ENCODE results near the gene CGB5.
"Not testable (repeated sequence)": the region's sequence is repeated elsewhere in the genome, so short reads cannot be mapped to it uniquely, and the experiment has no call there.

Gene CGB5

GRCh38 chr19:49017666-49018351 is 25.8 kb upstream of the CGB5 start:
- TF ChIP-seq ZNF274 (IDR thresholded peaks at IDR 0.05; ENCODE audit: low read depth, low read length): no peak
- peak overlapping the region; percentile 33; the same call in 1 of the 2 replicates for H3K4me3 ChIP-seq (ENCODE audit: low read length)

GRCh38 chr19:49018388-49019241 is 25.0 kb upstream of the CGB5 start:
- H3K4me3 ChIP-seq (ENCODE audit: low read length): peak overlapping the region; percentile 33; the same call in 1 of the 2 replicates

DNA sequence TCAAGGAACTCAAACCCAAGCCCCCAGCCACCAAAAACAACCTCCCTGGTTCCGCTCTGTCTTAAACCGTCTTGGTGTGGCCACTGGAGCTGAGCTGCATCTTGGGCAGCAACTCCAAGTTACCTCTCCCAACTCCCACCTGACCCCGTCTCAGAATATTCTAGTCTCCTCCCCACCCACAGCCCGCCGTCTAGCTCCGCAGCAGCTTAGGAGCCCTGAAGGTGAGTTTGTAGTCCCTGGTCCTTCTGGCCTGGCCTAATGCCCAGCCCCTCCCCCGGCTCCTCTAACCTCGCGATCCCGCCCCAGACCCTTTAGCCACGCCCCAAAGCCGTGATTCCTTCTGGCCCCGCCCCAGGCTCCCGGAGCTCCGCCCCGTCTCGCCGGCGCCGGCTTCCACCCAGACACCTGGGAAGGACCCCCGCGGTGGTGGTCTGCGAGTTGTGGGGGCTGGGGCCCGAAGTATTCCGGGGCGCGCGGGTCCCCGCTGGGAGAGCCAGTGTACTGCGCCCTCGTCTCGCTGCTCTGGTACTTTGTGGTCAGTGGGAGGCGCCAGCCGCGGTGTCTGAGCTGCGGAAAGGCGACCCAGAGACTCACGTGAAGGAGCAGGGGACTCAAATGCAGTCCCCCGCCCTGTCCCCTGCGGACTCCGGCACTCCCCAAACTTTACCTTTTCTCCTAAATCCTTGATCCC is 24.3 kb upstream of the CGB5 start:
- no peak for TF ChIP-seq ZNF274 (IDR thresholded peaks at IDR 0.05; ENCODE audit: low read depth, low read length)
- H3K4me3 ChIP-seq (ENCODE audit: low read length): peak overlapping the region; percentile 25; the same call in 1 of the 2 replicates

- no peak overlapping the region for H3K4me3 ChIP-seq (ENCODE audit: low read length)
- TF ChIP-seq ZNF274 (IDR thresholded peaks at IDR 0.05; ENCODE audit: low read depth, low read length): no peak
These were observed 23.3 kb upstream of the CGB5 start for GRCh38 chr19:49020342-49020741.

- TF ChIP-seq ZNF274 (IDR thresholded peaks at IDR 0.05; ENCODE audit: low read depth, low read length): no peak
- no peak overlapping the region for H3K4me3 ChIP-seq (ENCODE audit: low read length)
These were observed 22.4 kb upstream of the CGB5 start for GRCh38 chr19:49020931-49021895.

GRCh38 chr19:49022116-49022515 is 21.5 kb upstream of the CGB5 start:
- H3K4me3 ChIP-seq (ENCODE audit: low read length): no peak overlapping the region
- no peak for TF ChIP-seq ZNF274 (IDR thresholded peaks at IDR 0.05; ENCODE audit: low read depth, low read length)

GRCh38 chr19:49024233-49024632 is 19.4 kb upstream of the CGB5 start, which contains the start of gene CGB3:
TSS of gene CGB3 (minus strand) at chr19:49024333. CDS start at chr19:49023971, 362 bp downstream.
- H3K4me3 ChIP-seq (ENCODE audit: low read length): not testable (repeated sequence)

DNA sequence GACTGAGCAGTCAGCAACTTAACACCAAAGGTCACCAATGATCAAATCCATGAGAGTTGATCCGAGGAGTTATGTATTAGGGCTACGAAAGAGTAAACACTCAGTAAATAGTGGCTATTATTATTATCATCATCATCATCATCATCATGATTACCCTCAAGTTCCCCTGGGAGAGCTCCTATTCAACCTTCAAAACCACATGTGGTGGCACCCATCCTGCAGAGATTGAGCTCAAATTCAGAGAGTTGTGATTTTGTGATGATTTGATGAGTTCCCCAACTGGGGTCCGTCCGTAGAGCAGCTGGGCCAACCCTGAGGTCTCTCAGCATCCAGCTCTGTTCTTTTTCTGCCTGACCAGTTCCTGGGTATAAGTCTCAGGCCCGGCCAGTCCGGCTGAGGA is 18.6 kb upstream of the CGB5 start:
- H3K4me3 ChIP-seq (ENCODE audit: low read length): not testable (repeated sequence)

DNA sequence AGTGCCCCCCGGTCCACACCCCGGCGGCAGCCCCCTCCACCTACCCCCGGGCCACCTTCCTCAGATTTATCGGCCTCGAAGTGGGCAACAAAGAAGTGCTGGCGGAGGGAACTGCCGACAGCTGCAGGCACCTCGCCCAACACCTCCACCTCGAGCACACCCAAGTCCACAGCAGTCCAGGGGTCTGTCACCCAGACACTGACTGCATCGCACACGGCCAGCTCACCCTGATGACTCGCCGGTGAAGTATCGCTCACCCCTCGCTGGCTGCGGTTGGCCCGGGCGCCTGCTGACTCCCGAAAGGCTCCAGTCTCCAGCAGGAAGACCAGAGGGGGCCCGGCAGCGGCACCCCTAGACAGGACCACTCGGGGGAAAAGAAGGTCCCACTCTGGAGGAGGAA is 18.0 kb upstream of the CGB5 start:
- H3K4me3 ChIP-seq (ENCODE audit: low read length): not testable (repeated sequence)

- not testable (repeated sequence) for H3K4me3 ChIP-seq (ENCODE audit: low read length)
These were observed 15.0 kb upstream of the CGB5 start for GRCh38 chr19:49028686-49029085.

- not testable (repeated sequence) for H3K4me3 ChIP-seq (ENCODE audit: low read length)
These were observed 13.9 kb upstream of the CGB5 start for GRCh38 chr19:49029749-49030148.

DNA sequence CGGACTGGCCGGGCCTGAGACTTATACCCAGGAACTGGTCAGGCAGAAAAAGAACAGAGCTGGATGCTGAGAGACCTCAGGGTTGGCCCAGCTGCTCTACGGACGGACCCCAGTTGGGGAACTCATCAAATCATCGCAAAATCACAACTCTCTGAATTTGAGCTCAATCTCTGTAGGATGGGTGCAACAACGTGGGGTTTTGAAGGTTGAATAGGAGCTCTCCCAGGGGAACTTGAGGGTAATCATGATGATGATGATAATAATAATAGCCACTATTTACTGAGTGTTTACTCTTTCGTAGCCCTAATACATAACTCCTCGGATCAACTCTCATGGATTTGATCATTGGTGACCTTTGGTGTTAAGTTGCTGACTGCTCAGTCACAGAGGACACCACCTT is 13.3 kb upstream of the CGB5 start:
- H3K4me3 ChIP-seq (ENCODE audit: low read length): not testable (repeated sequence)

DNA sequence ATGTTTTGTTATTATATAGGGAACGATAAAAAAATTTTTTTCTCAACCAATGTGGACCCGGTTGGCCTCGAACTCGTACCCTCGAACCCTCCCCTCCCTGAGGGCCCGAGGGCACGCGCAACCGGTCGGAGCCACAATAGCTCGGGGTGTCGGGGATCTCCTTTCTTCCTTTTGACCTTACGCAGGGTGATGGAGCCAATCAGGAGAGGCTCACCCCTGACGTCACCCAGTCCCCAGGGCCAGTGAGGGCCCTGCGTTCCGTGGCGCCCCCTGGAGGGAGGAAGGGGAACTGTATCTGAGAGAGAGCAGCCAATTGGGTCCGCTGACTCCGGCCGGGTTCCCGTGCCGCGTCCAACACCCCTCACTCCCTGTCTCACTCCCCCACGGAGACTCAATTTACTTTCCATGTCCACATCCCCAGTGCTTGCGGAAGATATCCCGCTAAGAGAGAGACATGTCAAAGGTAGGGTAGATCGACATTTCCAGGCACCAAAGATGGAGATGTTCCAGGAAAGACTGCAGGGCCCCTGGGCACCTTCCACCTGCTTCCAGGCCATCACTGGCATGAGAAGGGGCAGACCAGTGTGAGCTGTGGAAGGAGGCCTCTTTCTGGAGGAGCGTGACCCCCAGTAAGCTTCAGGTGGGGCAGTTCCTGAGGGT is 11.9 kb upstream of the CGB5 start, which contains the start of gene CGB2:
TSS of gene CGB2 (plus strand) at position 249 of the 660 bp plus-strand sequence. CDS start at position 455, 206 bp downstream.
- not testable (repeated sequence) for H3K4me3 ChIP-seq (ENCODE audit: low read length)

GRCh38 chr19:49036815-49037214 is 6.8 kb upstream of the CGB5 start, which contains the start of gene CGB1:
TSS of gene CGB1 (minus strand) at chr19:49036895. CDS start at chr19:49036711, 184 bp downstream.
- not testable (repeated sequence) for H3K4me3 ChIP-seq (ENCODE audit: low read length)

DNA sequence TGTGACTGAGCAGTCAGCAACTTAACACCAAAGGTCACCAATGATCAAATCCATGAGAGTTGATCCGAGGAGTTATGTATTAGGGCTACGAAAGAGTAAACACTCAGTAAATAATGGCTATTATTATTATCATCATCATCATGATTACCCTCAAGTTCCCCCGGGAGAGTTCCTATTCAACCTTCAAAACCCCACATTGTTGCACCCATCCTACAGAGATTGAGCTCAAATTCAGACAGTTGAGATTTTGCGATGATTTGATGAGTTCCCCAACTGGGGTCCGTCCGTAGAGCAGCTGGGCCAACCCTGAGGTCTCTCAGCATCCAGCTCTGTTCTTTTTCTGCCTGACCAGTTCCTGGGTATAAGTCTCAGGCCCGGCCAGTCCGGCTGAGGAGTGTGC is 5.5 kb upstream of the CGB5 start:
- H3K4me3 ChIP-seq (ENCODE audit: low read length): not testable (repeated sequence)

DNA sequence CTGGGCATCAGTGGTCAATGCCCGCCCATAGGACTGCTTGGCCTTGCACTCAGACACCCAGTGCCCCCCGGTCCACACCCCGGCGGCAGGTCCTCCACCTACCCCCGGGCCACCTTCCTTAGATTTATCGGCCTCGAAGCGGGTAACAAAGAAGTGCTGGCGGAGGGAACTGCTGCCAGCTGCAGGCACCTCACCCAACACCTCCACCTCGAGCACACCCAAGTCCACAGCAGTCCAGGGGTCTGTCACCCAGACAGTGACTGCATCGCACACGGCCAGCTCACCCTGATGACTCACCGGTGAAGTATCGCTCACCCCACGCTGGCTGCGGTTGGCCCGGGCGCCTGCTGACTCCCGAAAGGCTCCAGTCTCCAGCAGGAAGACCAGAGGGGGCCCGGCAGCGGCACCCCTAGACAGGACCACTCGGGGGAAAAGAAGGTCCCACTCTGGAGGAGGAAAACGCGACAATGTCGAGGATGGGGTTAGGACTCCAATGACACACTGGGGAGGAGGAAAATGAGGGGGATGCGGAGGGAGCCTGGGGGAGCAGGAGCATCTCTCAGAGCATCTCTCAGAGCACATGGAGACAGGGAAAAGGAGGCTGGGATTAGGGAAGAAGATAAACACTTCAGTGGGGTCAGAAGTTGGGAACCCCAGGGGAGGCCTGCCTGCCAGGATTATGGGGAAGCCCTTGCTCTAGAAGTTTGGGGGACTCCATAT is 4.9 kb upstream of the CGB5 start:
- not testable (repeated sequence) for H3K4me3 ChIP-seq (ENCODE audit: low read length)

DNA sequence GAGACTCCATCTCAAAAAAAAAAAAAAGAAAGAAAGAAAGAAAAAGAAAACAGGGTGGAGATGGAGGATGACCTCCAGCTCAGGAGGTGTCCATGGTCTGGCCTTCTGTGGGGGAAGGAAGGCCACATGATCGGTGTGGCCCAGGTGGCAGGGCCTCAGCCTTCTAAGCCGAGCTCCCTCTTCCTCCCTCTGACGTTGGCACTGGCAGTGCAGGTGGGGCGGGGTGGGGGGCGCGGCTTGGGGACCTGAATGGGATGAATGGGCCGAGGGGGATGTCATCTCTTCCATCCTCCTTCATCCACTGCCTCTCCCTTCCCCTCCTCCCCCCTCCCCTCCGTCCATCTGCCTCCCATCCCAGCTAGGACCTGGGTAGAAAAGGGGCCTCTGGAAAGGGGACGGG is 3.9 kb upstream of the CGB5 start:
- not testable (repeated sequence) for H3K4me3 ChIP-seq (ENCODE audit: low read length)
